ENCODE data around the gene SLC25A15.

- TF ChIP-seq CTCF (IDR thresholded peaks at IDR 0.05; ENCODE audit: insufficient read depth, low read length, poor library complexity, severe bottlenecking) (no peak), EZH2phosphoT487 (conservative IDR thresholded peaks at IDR 0.05; ENCODE audit: low read length) (no peak)
Observed at GRCh38 chr13:40786568-40786996, 2.8 kb upstream of the SLC25A15 start.
